HEK293 (cell line): ENCODE measurements around the gene MISP3.
A peak's percentile ranks its signal among the peaks of the same experiment; 100 is the strongest.

Experiments
- CTCF ChIA-PET: fragments of 350-600 bp; formaldehyde crosslinking; extraction: SDS; loops from one replicate; lab custom pipeline; 2021; ENCODE audit warnings: antibody characterized with exemption; lab: Yijun Ruan, JAX
- POLR2A ChIA-PET: fragments of 300-600 bp; formaldehyde crosslinking; extraction: SDS; loops from one replicate; lab custom pipeline; 2020; ENCODE audit warnings: antibody characterized with exemption, inconsistent platforms; lab: Yijun Ruan, JAX
- H3K27ac ChIP-seq: fragments of 200-500 bp; sonication (Bioruptor generic); 2 replicates; pipeline ENCODE4 v1.5.1; 2014; ENCODE audit warnings: low read depth, low read length, control low read depth, inconsistent platforms; ENCODE audit errors: extremely low read depth
- H3K36me3 ChIP-seq, 2 experiments: fragments of 200-500 bp in 1 of 2; sonication (Bioruptor generic) in 1 of 2; 1 replicate in 1 of 2; 2 replicates in 1 of 2; pipeline ENCODE4 v1.5.1; 2014 to 2017; ENCODE audit warnings: inconsistent platforms in 2 of 2, low read length in 2 of 2; ENCODE audit not compliant: control insufficient read depth in 2 of 2, insufficient read depth in 1 of 2
- H3K4me1 ChIP-seq: fragments of 200-500 bp; sonication (Bioruptor generic); 2 replicates; pipeline ENCODE4 v1.5.1; 2014; ENCODE audit warnings: mild to moderate bottlenecking, low read length, inconsistent platforms; ENCODE audit not compliant: control insufficient read depth, insufficient read depth
- H3K4me3 ChIP-seq: 2 replicates; pipeline ENCODE4 v1.5.1; 2011; ENCODE audit warnings: low read depth, mild to moderate bottlenecking, control low read depth, low read length, moderate library complexity
- H3K9me3 ChIP-seq: fragments of 200-500 bp; sonication (Bioruptor generic); 2 replicates; pipeline ENCODE4 v1.5.1; 2014; ENCODE audit warnings: low read depth, low read length, inconsistent platforms; ENCODE audit not compliant: control insufficient read depth, insufficient read depth
- CTCF ChIP-seq: fragments of 450-650 bp; formaldehyde crosslinking; IDR thresholded peaks from 2 replicates; pipeline ENCODE4 v1.5.1; 2016; ENCODE audit warnings: missing biosample characterization, missing genetic modification characterization
- GLIS1 ChIP-seq: fragments of 450-650 bp; formaldehyde crosslinking; IDR thresholded peaks from 2 replicates; pipeline ENCODE4 v1.5.1; 2016; ENCODE audit warnings: missing biosample characterization, missing genetic modification characterization
- IKZF3 ChIP-seq: fragments of 450-650 bp; IDR thresholded peaks from 2 replicates; pipeline ENCODE4 v1.5.0; 2018; ENCODE audit warnings: missing biosample characterization, mild to moderate bottlenecking, missing genetic modification characterization, moderate library complexity
- SALL2 ChIP-seq: fragments of 450-650 bp; formaldehyde crosslinking; IDR thresholded peaks from 2 replicates; pipeline ENCODE4 v1.5.0; 2017; ENCODE audit warnings: missing biosample characterization, mild to moderate bottlenecking, missing genetic modification characterization, borderline replicate concordance
- SP3 ChIP-seq: fragments of 450-650 bp; formaldehyde crosslinking; IDR thresholded peaks from 2 replicates; pipeline ENCODE4 v1.5.1; 2016; ENCODE audit warnings: missing biosample characterization, missing genetic modification characterization
- ZBTB21 ChIP-seq: fragments of 450-650 bp; formaldehyde crosslinking; IDR thresholded peaks from 2 replicates; pipeline ENCODE4 v1.5.1; 2017; ENCODE audit warnings: missing biosample characterization, missing genetic modification characterization
- ZIC2 ChIP-seq: fragments of 450-650 bp; formaldehyde crosslinking; IDR thresholded peaks from 2 replicates; pipeline ENCODE4 v1.5.1; 2016; ENCODE audit warnings: missing biosample characterization, missing genetic modification characterization
- ZNF239 ChIP-seq: fragments of 450-650 bp; formaldehyde crosslinking; IDR thresholded peaks from 2 replicates; pipeline ENCODE4 v1.5.1; 2016; ENCODE audit warnings: missing biosample characterization, missing genetic modification characterization
- ZNF266 ChIP-seq: fragments of 450-650 bp; formaldehyde crosslinking; IDR thresholded peaks from 2 replicates; pipeline ENCODE4 v1.5.1; 2016; ENCODE audit warnings: missing biosample characterization, missing genetic modification characterization, low read depth
- ZNF280D ChIP-seq: fragments of 450-650 bp; formaldehyde crosslinking; IDR thresholded peaks from 2 replicates; pipeline ENCODE4 v1.5.1; 2016; ENCODE audit warnings: missing biosample characterization, missing genetic modification characterization
- ZNF292 ChIP-seq: fragments of 450-650 bp; formaldehyde crosslinking; IDR thresholded peaks from 2 replicates; pipeline ENCODE4 v1.5.1; 2016; ENCODE audit warnings: low read depth, missing biosample characterization, missing genetic modification characterization, borderline replicate concordance
- ZNF335 ChIP-seq: fragments of 450-650 bp; formaldehyde crosslinking; conservative IDR thresholded peaks from 2 replicates; pipeline ENCODE4 v1.5.1; 2016; ENCODE audit warnings: missing biosample characterization, missing genetic modification characterization
- ZNF341 ChIP-seq: fragments of 450-650 bp; formaldehyde crosslinking; IDR thresholded peaks from 2 replicates; pipeline ENCODE4; 2016; ENCODE audit warnings: low read depth, missing biosample characterization, missing genetic modification characterization
- ZNF571 ChIP-seq: fragments of 450-650 bp; formaldehyde crosslinking; IDR thresholded peaks from 2 replicates; pipeline ENCODE4 v1.5.0; 2017; ENCODE audit warnings: missing biosample characterization, missing genetic modification characterization

Gene MISP3

GRCh38 chr19:14112051-14112808, 39.6 kb downstream of the MISP3 start:
- Histone ChIP-seq H3K4me1 (peaks cover 9% of the 10 kb centered on the region), H3K27ac (no peak overlapping the region), H3K36me3 (peaks cover 0 to 10% of the 10 kb centered on the region in 2 experiments; a peak in 2 of 3 replicates), H3K9me3 (no peaks in the 10 kb centered on the region), H3K4me3 (no peak overlapping the region)
- no peak for TF ChIP-seq ZNF280D
- TF ChIP-seq ZIC2, result peak; percentile 45
- 0 out of 2 replicates have a peak, but pooled peaks have one; percentile 50 for TF ChIP-seq IKZF3 (tag by site-specific recombination)
- no peak for TF ChIP-seq SALL2 (tag by site-specific recombination)
- TF ChIP-seq ZBTB21 (tag by site-specific recombination), result no peak
- TF ChIP-seq CTCF, result no peak
- TF ChIP-seq ZNF239 (tag by site-specific recombination), result no peak
- TF ChIP-seq ZNF266 (tag by site-specific recombination), result no peak
- TF ChIP-seq GLIS1 (tag by site-specific recombination), result no peak
- no peak for TF ChIP-seq ZNF571 (tag by site-specific recombination)
- no peak for TF ChIP-seq ZNF292 (tag by site-specific recombination)
- TF ChIP-seq ZNF335 (tag by site-specific recombination), result peak; percentile 99
- ChIA-PET CTCF (interaction anchor here (0.5 to 1.1 kb wide), 5 partner anchors 16 to 195 kb away, joined by 3 to 6 read pairs (median 3); no protein-coding TSS in a partner anchor), POLR2A (interaction anchor here (1.2 kb wide), 2 partner anchors 14 to 24 kb away, joined by 3 to 4 read pairs; partner anchors contain the start of gene ASF1B)

GRCh38 chr19:14112809-14113385, 40.3 kb downstream of the MISP3 start:
- Histone ChIP-seq H3K27ac (no peak overlapping the region), H3K9me3 (no peaks in the 10 kb centered on the region), H3K4me1 (peaks cover 9% of the 10 kb centered on the region), H3K36me3 (peaks cover 0 to 6% of the 10 kb centered on the region in 2 experiments; a peak in 2 of 3 replicates), H3K4me3 (no peak overlapping the region)
- ChIA-PET CTCF (interaction anchor here (0.6 to 1.1 kb wide), 3 partner anchors 17 to 30 kb away, joined by 3 to 6 read pairs (median 3); no protein-coding TSS in a partner anchor), POLR2A (interaction anchor here (1.2 kb wide), 2 partner anchors 13 to 24 kb away, joined by 3 to 4 read pairs; partner anchors contain the start of gene ASF1B)
- TF ChIP-seq SP3 (tag by site-specific recombination), result no peak
- peak; percentile 57 for TF ChIP-seq ZNF341 (tag by site-specific recombination)
